Caco-2 (cell line): ENCODE data around the gene PROX2. TPM values are rescaled to one million over a fixed set of nuclear protein-coding genes. Genes with fewer than 3 reads are reported as not detected.
A peak's percentile ranks its signal among the peaks of the same experiment; 100 is the strongest.

ENCODE experiments used
- BruUV-seq: library from RNA; stranded (reverse); fragments of 400-500 nt; replicated peaks from 2 replicates; lab custom pipeline; 2021; lab: Mats Ljungman, UMichigan
- CTCF ChIA-PET: fragments of 300-600 bp; sonication (Branson Sonifier 250); formaldehyde crosslinking; loops from one replicate; lab custom pipeline; 2022; ENCODE audit warnings: antibody characterized with exemption; lab: Charles Lee
- POLR2A ChIA-PET: fragments of 300-600 bp; sonication (Branson Sonifier 250); formaldehyde crosslinking; loops from one replicate; lab custom pipeline; 2022; ENCODE audit warnings: antibody characterized with exemption; lab: Charles Lee
- DNase-seq, 2 experiments: peaks; one replicate each; pipeline versions ENCODE4 v3.0.0 to v3.0.0-alpha.2; 2020 to 2022
- H3K27me3 ChIP-seq: replicated peaks from 2 replicates; pipeline ENCODE4 v1.6.0; 2011; ENCODE audit warnings: low read length; ENCODE audit not compliant: control insufficient read depth, insufficient read depth
- H3K36me3 ChIP-seq: 2 replicates; pipeline ENCODE4 v1.5.1; 2011; ENCODE audit warnings: low read length; ENCODE audit not compliant: control insufficient read depth, insufficient read depth
- H3K4me1 ChIP-seq: fragments of 250-450 bp; sonication (Bioruptor Pico); 2 replicates; pipeline ENCODE4 v1.5.1; 2020; ENCODE audit warnings: mild to moderate bottlenecking
- H3K4me3 ChIP-seq: 2 replicates; pipeline ENCODE4 v1.5.1; 2011; ENCODE audit warnings: low read depth, mild to moderate bottlenecking, control low read depth, low read length
- H3K9me3 ChIP-seq: fragments of 250-450 bp; sonication (Bioruptor Pico); 2 replicates; pipeline ENCODE4 v1.5.1; 2020; ENCODE audit warnings: mild to moderate bottlenecking, moderate library complexity
- H3K27ac Mint-ChIP-seq: one replicate; pipeline ENCODE4 v1.8.0; 2022; ENCODE audit warnings: mixed read lengths; ENCODE audit not compliant: unreplicated experiment
- H3K27me3 Mint-ChIP-seq: one replicate; pipeline ENCODE4 v1.8.0; 2022; ENCODE audit warnings: mixed read lengths; ENCODE audit not compliant: insufficient read depth, unreplicated experiment
- H3K36me3 Mint-ChIP-seq: one replicate; pipeline ENCODE4 v1.8.0; 2022; ENCODE audit warnings: mild to moderate bottlenecking, mixed read lengths; ENCODE audit not compliant: insufficient read depth, unreplicated experiment
- H3K4me1 Mint-ChIP-seq: one replicate; pipeline ENCODE4 v1.8.0; 2022; ENCODE audit warnings: low read depth, mixed read lengths; ENCODE audit not compliant: unreplicated experiment
- H3K4me3 Mint-ChIP-seq: one replicate; pipeline ENCODE4 v1.8.0; 2022; ENCODE audit warnings: mild to moderate bottlenecking, moderate library complexity, mixed read lengths; ENCODE audit not compliant: unreplicated experiment
- H3K9me3 Mint-ChIP-seq: one replicate; pipeline ENCODE4 v1.8.0; 2022; ENCODE audit warnings: mixed read lengths; ENCODE audit not compliant: unreplicated experiment
- CTCF ChIP-seq, 2 experiments: fragments of 200-600 bp in 1 of 2; IDR thresholded peaks; 1 replicate in 1 of 2; 2 replicates in 1 of 2; pipeline versions ENCODE4 v1.5.1 to v1.8.0; 2011 to 2022; ENCODE audit warnings: antibody characterized with exemption in 1 of 2, control low read depth in 1 of 2, inconsistent platforms in 1 of 2, low read depth in 1 of 2, low read length in 1 of 2, mild to moderate bottlenecking in 1 of 2, moderate library complexity in 1 of 2; ENCODE audit not compliant: insufficient read depth in 1 of 2, severe bottlenecking in 1 of 2, unreplicated experiment in 1 of 2
- intact Hi-C: fragments of 100-400 bp; cut with micrococcal nuclease; formaldehyde crosslinking; loops from one replicate; pipeline ENCODE4 v1.10.0; 2022; ENCODE audit not compliant: unreplicated experiment
- total RNA-seq: library from RNA; stranded (reverse); gene quantifications from 2 replicates; pipeline ENCODE4 v1.2.3, GENCODE V29; 2022

Gene PROX2
- total RNA-seq, 1 experiment from 2014 or later: not detected

GRCh38 chr14:74922752-74923401 lies 46.9 kb upstream of the PROX2 start, which contains the start of gene RPS6KL1:
RPS6KL1 (minus strand) TSS chr14:74923260; CDS start chr14:74921541, 1,719 bp downstream.
- Mint-ChIP-seq H3K27ac (no peak within 1 kb of the TSS), H3K27me3 (peaks cover 5% of the 10 kb centered on the region), H3K4me3 (peak within 1 kb of the TSS; percentile 84), H3K36me3 (no peaks in the 10 kb centered on the region), H3K9me3 (no peaks in the 10 kb centered on the region), H3K4me1 (peaks cover 6% of the 10 kb centered on the region)
- BruUV-seq: no TSS peak
- TF ChIP-seq CTCF (IDR thresholded peaks at IDR 0.05; ENCODE audit: insufficient read depth in 1 of 2, low read depth in 1 of 2, low read length in 1 of 2, severe bottlenecking in 1 of 2, unreplicated experiment in 1 of 2): no peak
- H3K27me3 ChIP-seq: no peaks in the 10 kb centered on the region; the same call in 1 of the 2 replicates
- intact Hi-C loops: no loop called here
- peak; percentile 80 to 87 for DNase-seq
- CTCF ChIA-PET: interaction anchor here (0.6 to 1.8 kb wide), 18 partner anchors 11 to 557 kb away, joined by 3 to 18 read pairs (median 5); partner anchors contain the start of genes ACYP1 and ZC2HC1C
- no peaks in the 10 kb centered on the region for H3K9me3 ChIP-seq
- H3K4me3 ChIP-seq: peak within 1 kb of the TSS; percentile 75
- H3K4me1 ChIP-seq: no peaks in the 10 kb centered on the region
- no peaks in the 10 kb centered on the region for H3K36me3 ChIP-seq
- POLR2A ChIA-PET: interaction anchor here (0.6 to 1.1 kb wide), 7 partner anchors 17 to 508 kb away, joined by 3 to 8 read pairs (median 4); partner anchors contain the start of genes EIF2B2, PGF and ZC2HC1C

GRCh38 chr14:74921987-74922751 lies 46.2 kb upstream of the PROX2 start:
- peaks cover 5% of the 10 kb centered on the region for H3K27me3 Mint-ChIP-seq
- H3K4me3 ChIP-seq: peak overlapping the region; percentile 75
- ChIA-PET POLR2A (interaction anchor here (1.1 kb wide), 1 partner anchor 33 kb away, joined by 4 read pairs; the partner anchor contains the start of gene PGF), CTCF (interaction anchor here (0.7 to 1.8 kb wide), 5 partner anchors 14 to 166 kb away, joined by 3 to 18 read pairs (median 9); no protein-coding TSS in a partner anchor)
- TF ChIP-seq CTCF (IDR thresholded peaks at IDR 0.05; ENCODE audit: insufficient read depth in 1 of 2, low read depth in 1 of 2, low read length in 1 of 2, severe bottlenecking in 1 of 2, unreplicated experiment in 1 of 2): no peak
- no peaks in the 10 kb centered on the region for H3K9me3 ChIP-seq
- no peaks in the 10 kb centered on the region for H3K36me3 Mint-ChIP-seq
- TSS peak; percentile 51 for BruUV-seq
- H3K9me3 Mint-ChIP-seq: no peaks in the 10 kb centered on the region
- intact Hi-C loops: no loop called here
- no peaks in the 10 kb centered on the region for H3K4me1 ChIP-seq
- peaks cover 6% of the 10 kb centered on the region for H3K4me1 Mint-ChIP-seq
- H3K36me3 ChIP-seq: no peaks in the 10 kb centered on the region
- H3K27ac Mint-ChIP-seq: no peak overlapping the region
- no peaks in the 10 kb centered on the region; the same call in 1 of the 2 replicates for H3K27me3 ChIP-seq
- peak overlapping the region; percentile 84 for H3K4me3 Mint-ChIP-seq
- no peak for DNase-seq

- no peaks in the 10 kb centered on the region for H3K27me3 Mint-ChIP-seq
- CTCF ChIA-PET: no interaction called here
- intact Hi-C loops: no loop called here
Measured at GRCh38 chr14:74921053-74921620, 45.2 kb upstream of the PROX2 start.

More at GRCh38 chr14:74921053-74921620, 45.2 kb upstream of the PROX2 start:
- H3K9me3 ChIP-seq: no peaks in the 10 kb centered on the region
- Mint-ChIP-seq H3K36me3 (peaks cover under 1% of the 10 kb centered on the region), H3K4me1 (no peaks in the 10 kb centered on the region), H3K27ac (no peak overlapping the region), H3K4me3 (no peak overlapping the region), H3K9me3 (no peaks in the 10 kb centered on the region)
- no peak for TF ChIP-seq CTCF (IDR thresholded peaks at IDR 0.05; ENCODE audit: insufficient read depth in 1 of 2, low read depth in 1 of 2, low read length in 1 of 2, severe bottlenecking in 1 of 2, unreplicated experiment in 1 of 2)
- H3K27me3 ChIP-seq: no peaks in the 10 kb centered on the region; the same call in 1 of the 2 replicates
- BruUV-seq: no TSS peak
- DNase-seq: no peak
- no peaks in the 10 kb centered on the region for H3K36me3 ChIP-seq
- no peak overlapping the region for H3K4me3 ChIP-seq
- H3K4me1 ChIP-seq: no peaks in the 10 kb centered on the region
- POLR2A ChIA-PET: no interaction called here
